Skeletal muscle tissue (tissue), 4 donors: ENCODE data around the gene NOC4L. TPM values are rescaled to one million over a fixed set of nuclear protein-coding genes. Genes with fewer than 3 reads are reported as not detected.

ENCODE experiments used
- H3K27ac ChIP-seq: one replicate; pipeline ENCODE4 v1.7.0; 2013; ENCODE audit warnings: mild to moderate bottlenecking, low read depth, low read length, inconsistent platforms
- H3K27me3 ChIP-seq, 3 donors: one replicate each; pipeline ENCODE4 v1.7.0; 2013; ENCODE audit warnings: low read length in 3 of 3; ENCODE audit not compliant: control insufficient read depth in 3 of 3, insufficient read depth in 3 of 3
- H3K36me3 ChIP-seq, 3 donors: one replicate each; pipeline ENCODE4 v1.7.0; 2013; ENCODE audit warnings: low read length in 3 of 3; ENCODE audit not compliant: control insufficient read depth in 3 of 3, insufficient read depth in 3 of 3
- H3K4me1 ChIP-seq, 3 donors: one replicate each; pipeline ENCODE4 v1.7.0; 2013; ENCODE audit warnings: low read length in 3 of 3, mild to moderate bottlenecking in 3 of 3; ENCODE audit not compliant: control insufficient read depth in 3 of 3, insufficient read depth in 3 of 3
- H3K4me3 ChIP-seq, 3 donors: one replicate each; pipeline ENCODE4 v1.7.0; 2013; ENCODE audit warnings: low read length in 3 of 3
- H3K9ac ChIP-seq, 3 donors: one replicate each; pipeline ENCODE4 v1.7.0; 2013; ENCODE audit warnings: low read length in 3 of 3, mild to moderate bottlenecking in 3 of 3, moderate library complexity in 2 of 3, low read depth in 1 of 3
- H3K9me3 ChIP-seq, 3 donors: one replicate each; pipeline ENCODE4 v1.7.0; 2013; ENCODE audit warnings: low read length in 3 of 3; ENCODE audit not compliant: control insufficient read depth in 3 of 3
- total RNA-seq: library from RNA; depleted of rRNA; stranded (reverse); fragments of >200 nt; gene quantifications from one replicate; pipeline ENCODE4 v1.2.3, GENCODE V29; 2014
- donor health status: Osteomylitis.

NOC4L gene
- total RNA-seq, 1 donor from 2014 or later: 5.7 TPM

DNA sequence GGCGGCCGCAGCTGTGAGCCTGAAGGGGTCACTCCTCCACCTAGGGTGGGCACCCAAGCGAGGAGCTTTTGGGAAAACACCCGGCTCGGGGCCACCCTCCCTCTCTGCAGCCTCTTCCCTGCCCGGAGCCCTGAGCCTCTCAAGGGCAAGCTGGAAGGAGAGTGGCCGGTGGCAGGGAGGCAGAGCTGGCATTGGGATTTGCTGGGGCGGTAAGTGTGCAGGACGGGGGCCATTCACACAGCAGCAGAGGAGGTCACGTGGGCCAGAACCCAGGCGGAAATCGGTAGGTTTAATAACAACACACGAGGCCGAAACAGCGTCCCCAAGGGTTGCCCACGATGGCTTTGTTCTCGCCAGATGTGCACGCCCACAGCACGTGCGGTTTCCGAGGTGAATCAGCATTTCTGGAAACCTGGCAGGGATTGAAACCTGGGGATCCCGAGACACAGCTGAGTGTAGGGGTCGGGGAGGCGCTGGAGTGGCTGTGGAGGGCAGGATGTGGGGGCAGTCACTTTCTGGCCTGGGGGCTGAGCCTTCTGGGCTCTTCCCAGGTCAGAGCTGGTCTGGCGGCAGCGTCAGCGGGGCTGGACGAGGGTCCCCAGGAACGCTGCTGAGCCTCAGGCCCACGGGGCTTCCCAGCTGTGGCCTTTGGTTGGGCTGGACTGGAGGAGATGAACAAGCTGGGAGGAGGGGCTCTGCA, 23.5 kb downstream of the NOC4L start:
- Histone ChIP-seq H3K27me3 (peaks cover 56 to 68% (median 60%) of the 10 kb centered on the region in 3 donors), H3K9ac (no peak overlapping the region), H3K27ac (no peak overlapping the region), H3K9me3 (no peaks in the 10 kb centered on the region), H3K4me3 (no peak overlapping the region), H3K36me3 (no peaks in the 10 kb centered on the region), H3K4me1 (peaks cover 0 to 7% (median 2%) of the 10 kb centered on the region in 3 donors)

DNA sequence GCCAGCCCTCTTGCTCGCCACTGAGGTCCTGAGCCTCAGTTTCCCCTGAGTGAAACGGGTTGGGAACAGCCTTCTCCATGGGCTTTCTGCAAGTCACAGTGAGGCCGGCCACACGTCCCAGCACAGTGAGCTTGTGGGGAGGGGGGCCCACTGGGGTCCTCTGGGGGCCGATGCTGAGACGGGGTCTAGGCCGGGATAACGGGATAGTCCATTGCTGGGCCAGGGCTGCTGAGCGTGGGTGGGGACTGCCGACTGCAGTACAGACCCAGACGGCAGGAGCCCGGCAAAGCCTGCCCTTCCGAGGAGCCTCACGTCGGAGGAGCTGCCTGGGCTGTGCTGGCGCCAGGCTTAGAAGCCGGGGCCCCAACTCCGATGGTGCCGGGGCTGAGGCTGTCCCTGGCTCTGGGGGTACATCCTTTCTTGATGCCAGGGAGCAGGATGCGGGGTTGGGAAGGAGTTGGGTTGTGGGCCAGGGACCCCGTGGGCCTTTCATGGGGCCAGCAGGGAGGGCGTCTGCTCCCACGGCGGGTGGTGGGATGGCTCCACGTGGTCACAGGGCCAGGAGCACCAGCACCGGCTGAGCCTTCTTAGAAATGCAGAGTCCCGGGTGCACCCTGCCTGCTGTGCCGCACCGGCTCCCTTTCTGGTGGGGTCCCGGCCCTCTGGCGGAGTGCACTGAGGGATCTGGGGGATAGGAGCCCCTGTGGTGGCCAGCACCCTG, 24.2 kb downstream of the NOC4L start:
- H3K9me3 ChIP-seq: no peaks in the 10 kb centered on the region
- H3K27me3 ChIP-seq: peaks cover 56 to 67% (median 60%) of the 10 kb centered on the region in 3 donors
- H3K4me3 ChIP-seq: no peak overlapping the region
- H3K36me3 ChIP-seq: no peaks in the 10 kb centered on the region
- H3K9ac ChIP-seq: no peak overlapping the region
- H3K27ac ChIP-seq: no peak overlapping the region
- H3K4me1 ChIP-seq: peaks cover 0 to under 1% (median 0%) of the 10 kb centered on the region in 3 donors

DNA sequence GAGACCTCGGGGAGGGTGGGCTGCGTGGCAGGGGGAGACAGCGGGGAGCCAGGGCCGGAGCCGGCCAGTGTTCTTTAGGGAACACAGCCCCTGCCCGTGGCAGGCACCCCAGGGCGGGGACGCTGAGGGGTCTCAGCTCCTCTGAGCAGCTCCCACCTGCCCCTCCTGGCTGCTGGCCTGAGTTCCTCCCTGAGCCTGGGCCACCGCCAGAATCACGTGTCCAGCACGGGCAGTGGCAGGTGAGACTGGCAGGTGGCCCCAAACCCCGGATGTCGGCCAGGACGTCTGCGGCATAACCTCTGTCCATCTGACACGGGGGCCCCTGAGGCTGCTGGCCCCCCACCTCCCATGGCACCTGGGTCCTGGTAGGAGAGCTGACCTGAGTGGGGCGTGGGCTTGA, 25.1 kb downstream of the NOC4L start:
- Histone ChIP-seq H3K27me3 (peaks cover 53 to 69% (median 59%) of the 10 kb centered on the region in 3 donors), H3K27ac (no peak overlapping the region), H3K9ac (no peak overlapping the region), H3K9me3 (no peaks in the 10 kb centered on the region), H3K36me3 (no peaks in the 10 kb centered on the region), H3K4me3 (no peak overlapping the region), H3K4me1 (no peaks in the 10 kb centered on the region)

DNA sequence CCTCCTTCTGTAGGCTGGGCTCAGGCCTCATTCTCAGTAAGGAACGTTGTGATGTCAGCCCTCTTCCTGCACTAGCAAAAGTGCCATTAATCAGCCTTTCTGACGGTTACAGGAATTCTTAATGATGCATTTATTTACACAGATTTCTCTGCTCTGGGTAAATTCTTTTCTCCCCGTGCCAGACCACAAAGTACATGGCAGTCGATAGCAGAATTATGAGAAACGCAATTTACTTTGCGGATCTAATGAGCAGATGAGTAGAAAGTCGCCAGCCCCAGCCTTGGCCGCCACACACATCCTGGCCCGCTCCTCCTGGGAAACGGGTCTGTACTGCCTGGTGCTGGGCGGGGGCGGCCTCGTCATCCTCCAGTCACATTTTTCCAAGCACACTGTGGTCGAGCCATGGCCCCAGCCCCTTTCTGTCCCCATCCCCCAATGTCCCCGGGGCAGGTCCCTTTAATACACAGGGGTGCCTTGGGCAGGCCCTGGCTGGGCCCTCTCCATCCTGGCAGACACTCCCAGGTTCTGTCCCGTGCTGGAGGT, 25.9 kb downstream of the NOC4L start:
- Histone ChIP-seq H3K4me1 (no peaks in the 10 kb centered on the region), H3K27me3 (peaks cover 61 to 74% (median 62%) of the 10 kb centered on the region in 3 donors), H3K9me3 (no peaks in the 10 kb centered on the region), H3K36me3 (no peaks in the 10 kb centered on the region), H3K4me3 (no peak overlapping the region), H3K27ac (no peak overlapping the region), H3K9ac (no peak overlapping the region)

- no peak overlapping the region for H3K27ac ChIP-seq
- H3K36me3 ChIP-seq: no peaks in the 10 kb centered on the region
- no peak overlapping the region for H3K4me3 ChIP-seq
- peaks cover 62 to 75% (median 66%) of the 10 kb centered on the region in 3 donors for H3K27me3 ChIP-seq
- no peaks in the 10 kb centered on the region for H3K9me3 ChIP-seq
- H3K4me1 ChIP-seq: no peaks in the 10 kb centered on the region
- no peak overlapping the region for H3K9ac ChIP-seq
Observed at GRCh38 chr12:132170637-132171292, 26.5 kb downstream of the NOC4L start.

- Histone ChIP-seq H3K4me1 (no peaks in the 10 kb centered on the region), H3K4me3 (no peak overlapping the region), H3K27me3 (peaks cover 69 to 82% (median 72%) of the 10 kb centered on the region in 3 donors), H3K36me3 (no peaks in the 10 kb centered on the region), H3K9me3 (no peaks in the 10 kb centered on the region), H3K9ac (no peak overlapping the region), H3K27ac (no peak overlapping the region)
Observed at GRCh38 chr12:132171293-132171967, 27.2 kb downstream of the NOC4L start.

GRCh38 chr12:132171968-132172521, 27.8 kb downstream of the NOC4L start:
- Histone ChIP-seq H3K4me1 (no peaks in the 10 kb centered on the region), H3K4me3 (no peak overlapping the region), H3K9me3 (no peaks in the 10 kb centered on the region), H3K27ac (no peak overlapping the region), H3K9ac (no peak overlapping the region), H3K27me3 (peaks cover 72 to 81% (median 78%) of the 10 kb centered on the region in 3 donors), H3K36me3 (no peaks in the 10 kb centered on the region)

DNA sequence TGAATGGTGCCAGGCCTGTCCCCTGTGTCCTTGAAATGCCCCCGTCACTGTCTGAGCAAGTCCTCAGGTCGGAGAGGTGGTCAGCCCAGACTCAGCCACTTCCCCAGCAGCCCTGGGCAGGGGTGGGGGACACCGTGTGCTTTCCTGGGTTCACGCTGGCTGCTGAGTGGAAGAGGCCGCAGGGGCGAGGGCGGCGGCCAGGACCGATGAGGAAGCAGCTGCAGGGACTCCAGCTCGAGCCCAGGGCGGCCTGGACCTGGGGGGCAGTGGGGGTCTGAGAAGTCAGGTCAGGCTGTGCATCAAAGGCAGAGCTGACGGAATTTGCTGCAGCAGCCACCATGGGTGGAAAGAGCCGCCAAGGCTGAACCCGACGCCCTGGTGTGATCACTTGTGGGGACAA, 28.4 kb downstream of the NOC4L start:
- Histone ChIP-seq H3K9ac (no peak overlapping the region), H3K36me3 (no peaks in the 10 kb centered on the region), H3K9me3 (no peaks in the 10 kb centered on the region), H3K4me3 (no peak overlapping the region), H3K4me1 (no peaks in the 10 kb centered on the region), H3K27ac (no peak overlapping the region), H3K27me3 (peaks cover 70 to 80% (median 79%) of the 10 kb centered on the region in 3 donors)
